Thoracic aorta endothelial cell (primary cell): Measurements from ENCODE around the gene IBSP. TPM values are rescaled to one million over a fixed set of nuclear protein-coding genes. Genes with fewer than 3 reads are reported as not detected.

Experiments used
- total RNA-seq: library from RNA; depleted of rRNA; stranded (reverse); fragments of >200 nt; gene quantifications from 2 replicates; pipeline ENCODE4 v1.2.3, GENCODE V29; 2012

The IBSP gene
- total RNA-seq = not detected in 2 replicates

GRCh38 chr4:87799301-87800113 is at the start of gene IBSP:
Gene IBSP (plus strand): TSS chr4:87799554. CDS start chr4:87802362, 2,808 bp downstream.

GRCh38 chr4:87832669-87833068 is 33.3 kb downstream of the IBSP start, which contains the start of gene MEPE:
Gene MEPE (plus strand): TSS chr4:87832969. CDS start chr4:87834715, 1,746 bp downstream.

Other genes starting within 250 kb of the IBSP start
- gene DSPP, start 191.0 kb upstream of the IBSP start, total RNA-seq = not detected in 2 replicates
- not detected in 2 replicates for gene DMP1, start 149.3 kb upstream of the IBSP start, total RNA-seq
- gene MEPE, start 33.4 kb downstream of the IBSP start, total RNA-seq = not detected in 2 replicates
- gene SPP1, start 176.2 kb downstream of the IBSP start, total RNA-seq = not detected in 2 replicates
- gene PKD2, start 208.1 kb downstream of the IBSP start, total RNA-seq = 37.0 and 43.1 TPM in 2 replicates